Liver (tissue), 9 donors: ENCODE results near the gene ITM2C. TPM values are rescaled to one million over a fixed set of nuclear protein-coding genes. Genes with fewer than 3 reads are reported as not detected.

ENCODE experiments used
- DNase-seq: peaks from one replicate; pipeline ENCODE4 v3.0.0-alpha.2; 2017; ENCODE audit warnings: low spot score
- H3K27ac ChIP-seq, 2 donors: one replicate each; pipeline ENCODE4 v1.7.0; 2013; ENCODE audit warnings: inconsistent platforms in 2 of 2, low read length in 2 of 2, control low read depth in 1 of 2, low read depth in 1 of 2, mild to moderate bottlenecking in 1 of 2
- H3K27me3 ChIP-seq, 4 donors: one replicate each; pipeline versions ENCODE4 v1.6.1 to v1.7.0; 2013; ENCODE audit warnings: low read length in 3 of 4, inconsistent platforms in 1 of 4, mild to moderate bottlenecking in 1 of 4, moderate library complexity in 1 of 4; ENCODE audit not compliant: control insufficient read depth in 4 of 4, insufficient read depth in 4 of 4
- H3K36me3 ChIP-seq, 4 donors: one replicate each; pipeline versions ENCODE4 v1.6.1 to v1.7.0; 2013; ENCODE audit warnings: low read length in 3 of 4, mild to moderate bottlenecking in 3 of 4, low read depth in 1 of 4, moderate library complexity in 1 of 4; ENCODE audit not compliant: control insufficient read depth in 4 of 4, insufficient read depth in 3 of 4
- H3K4me1 ChIP-seq, 4 donors: one replicate each; pipeline versions ENCODE4 v1.6.1 to v1.7.0; 2013; ENCODE audit warnings: low read length in 3 of 4, mild to moderate bottlenecking in 3 of 4, moderate library complexity in 1 of 4; ENCODE audit not compliant: control insufficient read depth in 4 of 4, insufficient read depth in 4 of 4
- H3K4me3 ChIP-seq, 3 donors: one replicate each; pipeline versions ENCODE4 v1.6.1 to v1.7.0; 2013; ENCODE audit warnings: low read length in 3 of 3, control low read depth in 1 of 3, low read depth in 1 of 3, mild to moderate bottlenecking in 1 of 3
- H3K9ac ChIP-seq, 2 donors: one replicate each; pipeline ENCODE4 v1.7.0; 2013; ENCODE audit warnings: low read length in 2 of 2, mild to moderate bottlenecking in 2 of 2, moderate library complexity in 2 of 2, control low read depth in 1 of 2, low read depth in 1 of 2
- H3K9me3 ChIP-seq, 4 donors: one replicate each; pipeline versions ENCODE4 v1.6.1 to v1.7.0; 2013; ENCODE audit warnings: low read length in 3 of 4; ENCODE audit not compliant: control insufficient read depth in 4 of 4
- ATF3 ChIP-seq: IDR thresholded peaks from 2 replicates; pipeline ENCODE4 v1.6.1; 2016; ENCODE audit warnings: antibody characterized with exemption
- FOXA1 ChIP-seq: IDR thresholded peaks from 2 replicates; pipeline ENCODE4 v1.6.1; 2016; ENCODE audit warnings: antibody characterized with exemption
- FOXA2 ChIP-seq: IDR thresholded peaks from 2 replicates; pipeline ENCODE4 v1.6.1; 2016; ENCODE audit warnings: antibody characterized with exemption
- GABPA ChIP-seq, 2 donors: IDR thresholded peaks in 1 of 2; conservative IDR thresholded peaks in 1 of 2; 2 replicates each; pipeline ENCODE4 v1.6.1; 2016; ENCODE audit warnings: antibody characterized with exemption in 2 of 2, mild to moderate bottlenecking in 1 of 2, moderate library complexity in 1 of 2
- HNF4A ChIP-seq, 2 donors: conservative IDR thresholded peaks; 2 replicates each; pipeline ENCODE4 v1.6.1; 2016; ENCODE audit warnings: antibody characterized with exemption in 2 of 2, mild to moderate bottlenecking in 2 of 2
- RAD21 ChIP-seq, 2 donors: IDR thresholded peaks; 2 replicates each; pipeline ENCODE4 v1.6.1; 2016; ENCODE audit warnings: antibody characterized with exemption in 2 of 2, mild to moderate bottlenecking in 2 of 2
- REST ChIP-seq: IDR thresholded peaks from 2 replicates; pipeline ENCODE4 v1.6.1; 2016; ENCODE audit warnings: antibody characterized with exemption, mild to moderate bottlenecking
- RXRA ChIP-seq, 2 donors: IDR thresholded peaks; 2 replicates each; pipeline ENCODE4 v1.6.1; 2017 to 2018; ENCODE audit warnings: antibody characterized with exemption in 2 of 2, mild to moderate bottlenecking in 1 of 2
- TAF1 ChIP-seq: conservative IDR thresholded peaks from 2 replicates; pipeline ENCODE4 v1.6.1; 2016; ENCODE audit warnings: antibody characterized with exemption, mild to moderate bottlenecking
- YY1 ChIP-seq: IDR thresholded peaks from 2 replicates; pipeline ENCODE4 v1.6.1; 2016; ENCODE audit warnings: antibody characterized with exemption, mild to moderate bottlenecking
- ZBTB33 ChIP-seq: IDR thresholded peaks from 2 replicates; pipeline ENCODE4 v1.6.1; 2016; ENCODE audit warnings: antibody characterized with exemption
- WGBS: extraction: QIAGEN DNeasy Blood & Tissue Kit; methylation state at CpG from one replicate; pipeline ENCODE4 v1.1.7; 2013; 5-methylcytosine and 5-hydroxymethylcytosine counted together
- polyA plus RNA-seq, 2 donors: library from polyadenylated mRNA; stranded (reverse) in 1 of 2; unstranded in 1 of 2; fragments of 200-250 nt in 1 of 2; fragments of >200 nt in 1 of 2; fragmentation: Nextera tagmentation in 1 of 2; extraction: Ambion mirVana in 1 of 2; gene quantifications; one replicate each; pipeline versions ENCODE4 v1.2.1 to v1.2.3, GENCODE V29; 2013 to 2015
- total RNA-seq, 2 donors: library from RNA; depleted of rRNA; stranded (reverse); fragments of >200 nt; gene quantifications; one replicate each; pipeline ENCODE4 v1.2.3, GENCODE V29; 2014
- TF ChIP-seq, protein P1 (sequence below): fragments of 150-350 bp; IDR thresholded peaks from 2 replicates; pipeline ENCODE4 v1.5.1; 2017; ENCODE audit warnings: improper control_type of control experiment, low read depth, low read length; ENCODE audit not compliant: missing input control
- TF ChIP-seq, protein P2 (sequence below): IDR thresholded peaks from 2 replicates; pipeline ENCODE4 v1.6.1; 2016; ENCODE audit warnings: antibody characterized with exemption
- donor health status: healthy.
- donor health status: healthy.
- donor health status: healthy.
- donor health status: healthy.
- donor health status: healthy.

ITM2C gene
- total and polyA plus RNA-seq, 4 donors, result 13.6 to 45.2 (median 27.6) TPM

DNA sequence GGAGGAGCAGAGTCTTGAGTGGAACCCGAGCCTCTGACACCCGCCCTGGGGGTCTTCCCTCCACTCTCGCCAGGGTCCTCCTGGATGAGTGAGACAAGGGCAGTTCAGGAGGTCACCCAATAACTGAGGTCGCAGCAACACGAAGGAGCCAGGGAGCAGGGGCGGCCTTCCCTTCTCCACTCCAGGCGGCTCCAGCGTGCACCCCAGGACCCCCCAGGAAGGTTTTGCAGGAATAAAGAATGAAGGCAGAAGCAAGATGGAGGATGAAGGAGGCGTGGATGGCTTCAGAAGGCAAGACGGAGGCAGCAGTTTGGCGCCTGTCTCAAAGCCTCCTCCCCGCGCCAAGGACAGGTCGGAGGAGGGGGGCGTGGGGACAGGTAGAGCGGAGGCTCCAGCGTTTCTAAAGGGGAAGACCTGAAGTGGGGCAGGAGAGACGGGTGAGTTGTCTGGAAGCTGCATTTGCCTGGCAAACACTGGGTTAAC, 579 bp upstream of the ITM2C start:
- Histone ChIP-seq H3K27me3 (no peaks in the 10 kb centered on the region), H3K4me1 (peaks cover 0 to 13% (median 6%) of the 10 kb centered on the region in 4 donors), H3K36me3 (no peaks in the 10 kb centered on the region), H3K9ac (no peak overlapping the region), H3K4me3 (peak overlapping the region in 1 of 3 donors; percentile 66), H3K9me3 (no peaks in the 10 kb centered on the region), H3K27ac (no peak overlapping the region)
- WGBS, result 49% methylated on average over 18 of the region's 18 CpGs
- no peak for TF ChIP-seq ZBTB33
- no peak for TF ChIP-seq REST
- TF ChIP-seq FOXA2, result no peak
- no peak for DNase-seq

DNA sequence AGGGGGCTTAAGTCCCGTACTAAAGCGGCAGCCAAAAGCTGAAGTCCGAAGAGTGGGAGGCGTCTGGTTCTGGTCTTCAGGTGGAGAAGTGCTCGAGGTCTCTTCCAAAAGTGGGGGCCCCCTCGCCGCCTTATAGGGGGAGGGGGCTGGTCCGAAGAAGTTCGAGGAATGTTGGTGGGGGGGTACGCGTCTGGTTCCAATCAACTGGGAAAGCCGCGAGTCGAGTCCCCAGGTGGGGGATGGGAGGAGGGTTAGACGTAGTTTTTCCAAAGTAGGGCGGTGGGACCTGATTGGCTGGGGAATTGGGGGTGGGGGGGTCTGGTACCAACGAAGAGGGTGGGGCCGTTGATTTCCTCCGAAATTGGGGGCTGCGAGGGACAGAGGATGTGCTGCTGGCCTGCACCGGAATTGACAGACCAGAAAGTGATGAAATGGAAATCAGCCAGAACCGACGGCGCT, 594 bp downstream of the ITM2C start:
- no peaks in the 10 kb centered on the region for H3K36me3 ChIP-seq
- H3K4me3 ChIP-seq, result peak overlapping the region in 2 of 3 donors; percentile 66 to 73
- 5% methylated on average over 24 of the region's 24 CpGs for WGBS
- DNase-seq, result no peak
- H3K4me1 ChIP-seq, result peaks cover 0 to 15% (median 6%) of the 10 kb centered on the region in 4 donors
- H3K9ac ChIP-seq, result no peak overlapping the region
- no peaks in the 10 kb centered on the region for H3K27me3 ChIP-seq
- H3K27ac ChIP-seq, result peak overlapping the region in 1 of 2 donors; percentile 26
- no peaks in the 10 kb centered on the region for H3K9me3 ChIP-seq
- TF ChIP-seq, protein P1, sequence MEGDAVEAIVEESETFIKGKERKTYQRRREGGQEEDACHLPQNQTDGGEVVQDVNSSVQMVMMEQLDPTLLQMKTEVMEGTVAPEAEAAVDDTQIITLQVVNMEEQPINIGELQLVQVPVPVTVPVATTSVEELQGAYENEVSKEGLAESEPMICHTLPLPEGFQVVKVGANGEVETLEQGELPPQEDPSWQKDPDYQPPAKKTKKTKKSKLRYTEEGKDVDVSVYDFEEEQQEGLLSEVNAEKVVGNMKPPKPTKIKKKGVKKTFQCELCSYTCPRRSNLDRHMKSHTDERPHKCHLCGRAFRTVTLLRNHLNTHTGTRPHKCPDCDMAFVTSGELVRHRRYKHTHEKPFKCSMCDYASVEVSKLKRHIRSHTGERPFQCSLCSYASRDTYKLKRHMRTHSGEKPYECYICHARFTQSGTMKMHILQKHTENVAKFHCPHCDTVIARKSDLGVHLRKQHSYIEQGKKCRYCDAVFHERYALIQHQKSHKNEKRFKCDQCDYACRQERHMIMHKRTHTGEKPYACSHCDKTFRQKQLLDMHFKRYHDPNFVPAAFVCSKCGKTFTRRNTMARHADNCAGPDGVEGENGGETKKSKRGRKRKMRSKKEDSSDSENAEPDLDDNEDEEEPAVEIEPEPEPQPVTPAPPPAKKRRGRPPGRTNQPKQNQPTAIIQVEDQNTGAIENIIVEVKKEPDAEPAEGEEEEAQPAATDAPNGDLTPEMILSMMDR, result no peak
- no peak for TF ChIP-seq REST
- TF ChIP-seq ATF3, result no peak
- TF ChIP-seq, protein P2, sequence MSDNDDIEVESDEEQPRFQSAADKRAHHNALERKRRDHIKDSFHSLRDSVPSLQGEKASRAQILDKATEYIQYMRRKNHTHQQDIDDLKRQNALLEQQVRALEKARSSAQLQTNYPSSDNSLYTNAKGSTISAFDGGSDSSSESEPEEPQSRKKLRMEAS, result no peak
- TF ChIP-seq RAD21 (IDR thresholded peaks at IDR 0.05), result no peak
- no peak for TF ChIP-seq ZBTB33
- TF ChIP-seq HNF4A (conservative IDR thresholded peaks at IDR 0.05), result no peak
- no peak for TF ChIP-seq YY1
- TF ChIP-seq TAF1, result no peak
- TF ChIP-seq FOXA1, result no peak
- TF ChIP-seq GABPA (IDR thresholded peaks at IDR 0.05 in 1 of 2, conservative IDR thresholded peaks at IDR 0.05 in 1 of 2), result no peak
- no peak for TF ChIP-seq RXRA (IDR thresholded peaks at IDR 0.05)
